ENCODE data around the gene FBXL16. TPM values are rescaled to one million over a fixed set of nuclear protein-coding genes. Genes with fewer than 3 reads are reported as not detected.
A peak's percentile ranks its signal among the peaks of the same experiment; 100 is the strongest.
"Not testable (repeated sequence)": the region's sequence is repeated elsewhere in the genome, so short reads cannot be mapped to it uniquely, and the experiment has no call there.

FBXL16 gene, protein sequence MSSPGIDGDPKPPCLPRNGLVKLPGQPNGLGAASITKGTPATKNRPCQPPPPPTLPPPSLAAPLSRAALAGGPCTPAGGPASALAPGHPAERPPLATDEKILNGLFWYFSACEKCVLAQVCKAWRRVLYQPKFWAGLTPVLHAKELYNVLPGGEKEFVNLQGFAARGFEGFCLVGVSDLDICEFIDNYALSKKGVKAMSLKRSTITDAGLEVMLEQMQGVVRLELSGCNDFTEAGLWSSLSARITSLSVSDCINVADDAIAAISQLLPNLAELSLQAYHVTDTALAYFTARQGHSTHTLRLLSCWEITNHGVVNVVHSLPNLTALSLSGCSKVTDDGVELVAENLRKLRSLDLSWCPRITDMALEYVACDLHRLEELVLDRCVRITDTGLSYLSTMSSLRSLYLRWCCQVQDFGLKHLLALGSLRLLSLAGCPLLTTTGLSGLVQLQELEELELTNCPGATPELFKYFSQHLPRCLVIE
- 0.34 TPM for polyA plus RNA-seq (ENCODE audit: insufficient read length)

DNA sequence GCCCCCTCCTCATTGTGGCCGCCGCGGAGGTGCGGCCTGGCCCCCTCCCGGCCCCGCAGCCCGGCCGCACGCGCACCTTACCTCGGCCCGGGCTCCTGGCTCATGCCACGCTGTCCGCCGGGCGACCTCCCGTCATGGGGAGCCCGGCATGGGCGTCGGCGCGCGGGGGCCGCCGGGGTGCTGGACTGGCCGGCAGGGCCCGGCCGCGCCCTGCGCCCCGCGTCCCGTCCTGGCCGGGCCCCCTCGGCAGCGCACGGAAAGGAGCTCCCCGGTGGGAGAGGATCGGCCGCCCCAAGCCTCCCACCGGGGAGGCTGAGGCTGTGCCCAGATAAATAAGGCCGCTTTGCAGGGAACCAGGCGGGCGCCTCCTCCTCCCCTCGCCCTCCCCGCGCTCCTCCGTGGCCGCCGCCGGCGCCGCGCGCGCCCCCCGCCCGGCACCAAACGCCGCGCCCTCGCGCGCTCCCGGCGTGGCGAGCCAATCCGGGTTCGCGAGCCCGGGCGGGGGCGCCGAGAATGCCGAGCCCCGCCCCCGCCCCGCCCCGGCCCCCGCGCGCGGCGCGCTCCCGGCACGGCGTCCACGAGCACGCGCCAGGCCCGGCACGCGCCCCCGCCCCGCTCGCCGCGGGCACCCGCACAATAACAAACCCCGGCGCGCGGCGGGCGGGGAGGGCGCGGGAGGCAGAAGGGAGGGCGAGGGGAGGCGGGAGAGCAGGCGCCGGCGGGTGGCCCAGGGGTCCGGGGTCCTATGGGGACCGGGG, at the start of gene FBXL16:
TSS of gene FBXL16 (minus strand) at position 371 of the 758 bp plus-strand sequence. CDS start 8,396 bp downstream, outside the sequence.
- no peak for DNase-seq (ENCODE audit: low read depth)

DNA sequence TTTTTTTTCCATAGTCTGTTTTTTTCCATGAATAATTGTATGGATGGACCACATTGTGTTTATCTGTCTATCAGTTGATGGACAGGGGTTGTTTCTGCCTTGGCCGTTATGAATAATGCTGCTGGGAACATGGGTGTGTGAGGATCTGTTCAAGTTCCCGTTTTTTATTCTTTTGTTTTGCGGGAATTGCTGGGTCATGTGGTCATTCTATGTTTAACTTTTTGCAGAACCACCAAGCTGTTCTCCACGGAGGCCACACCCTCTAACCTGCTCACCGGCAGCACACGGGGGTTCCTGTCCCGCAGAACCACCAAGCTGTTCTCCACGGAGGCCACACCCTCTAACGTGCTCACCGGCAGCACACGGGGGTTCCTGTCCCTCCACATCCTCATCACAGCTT, 49.1 kb upstream of the FBXL16 start:
- DNase-seq (ENCODE audit: low read depth) = peak; percentile 2

DNA sequence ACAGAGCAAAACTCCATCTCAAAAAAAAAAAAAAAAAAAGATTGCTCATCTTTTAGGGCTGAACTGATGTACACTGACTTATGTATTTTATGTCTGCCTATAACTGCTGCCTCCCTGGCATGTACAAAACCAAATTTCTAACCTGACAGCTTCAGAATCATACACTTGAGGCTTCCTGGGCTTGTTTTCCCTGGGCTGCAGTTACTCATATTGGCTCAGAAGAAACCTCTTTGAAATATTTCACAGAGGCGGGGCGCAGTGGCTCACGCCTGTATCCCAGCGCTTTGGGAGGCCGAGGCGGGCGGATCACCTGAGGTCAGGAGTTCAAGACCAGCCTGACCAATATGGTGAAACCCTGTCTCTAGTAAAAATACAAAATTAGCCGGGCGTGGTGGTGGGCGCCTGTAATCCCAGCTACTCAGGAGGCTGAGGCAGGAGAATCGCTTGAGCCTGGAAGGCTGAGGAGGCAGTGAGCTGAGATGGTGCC, 48.6 kb upstream of the FBXL16 start:
- DNase-seq (ENCODE audit: low read depth) = not testable (repeated sequence)

DNA sequence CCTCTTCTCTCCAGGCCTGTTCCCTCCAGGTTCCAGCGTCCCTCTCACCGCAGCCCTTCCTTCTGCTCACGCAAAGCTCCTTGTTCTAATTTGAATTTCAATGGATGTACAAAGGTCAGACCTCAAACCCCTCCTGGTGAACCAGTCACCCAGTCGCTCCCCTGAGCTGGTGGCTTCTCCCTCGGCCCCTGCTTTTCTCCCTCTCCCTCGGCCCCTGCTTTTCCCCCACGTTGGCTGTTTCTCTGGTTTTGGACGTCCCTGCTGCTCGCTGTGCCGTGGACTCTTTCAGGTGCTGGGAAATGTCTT, 46.4 kb upstream of the FBXL16 start:
- DNase-seq (ENCODE audit: low read depth) = no peak

DNA sequence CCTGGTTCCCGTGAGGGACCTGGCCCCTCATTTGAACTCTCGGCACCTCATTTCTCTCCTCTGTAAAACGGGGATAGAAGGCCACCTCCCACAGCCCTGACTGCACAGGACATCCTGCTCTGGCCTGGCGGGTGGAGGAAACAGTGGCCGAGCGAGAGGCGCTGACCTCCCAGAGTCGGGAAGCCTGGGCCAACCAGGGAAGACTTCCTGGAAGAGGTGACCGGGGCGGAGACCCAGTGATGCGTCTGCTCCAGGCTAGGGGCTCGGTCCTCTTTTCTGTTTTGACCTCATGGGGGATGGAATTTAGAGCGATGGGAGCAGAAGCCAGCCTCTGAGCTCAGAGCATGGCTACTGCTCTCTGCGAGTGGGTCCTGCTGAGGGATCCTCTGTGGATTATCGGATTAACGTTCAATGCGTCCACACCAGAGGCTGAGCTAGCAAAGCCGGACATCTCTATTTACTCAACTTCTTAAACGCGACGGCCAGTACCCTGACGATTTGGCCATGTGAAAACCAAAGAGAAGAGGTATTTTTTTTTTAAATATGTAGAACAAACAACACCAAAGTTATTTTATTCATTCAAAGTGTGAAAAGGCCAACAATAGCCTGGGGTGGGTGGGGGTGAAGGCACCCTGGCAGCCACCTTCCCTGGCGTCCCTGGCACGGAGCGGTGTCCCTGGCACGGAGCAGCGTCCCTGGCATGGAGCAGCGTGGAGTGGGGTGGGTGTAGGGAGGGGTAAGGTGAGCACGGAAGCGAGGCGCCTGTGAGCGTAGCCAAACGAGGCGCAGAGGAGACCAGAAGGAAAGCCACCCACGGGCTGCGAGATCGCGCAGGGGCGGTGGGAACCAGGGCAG, 45.8 kb upstream of the FBXL16 start:
- no peak for DNase-seq (ENCODE audit: low read depth)

DNA sequence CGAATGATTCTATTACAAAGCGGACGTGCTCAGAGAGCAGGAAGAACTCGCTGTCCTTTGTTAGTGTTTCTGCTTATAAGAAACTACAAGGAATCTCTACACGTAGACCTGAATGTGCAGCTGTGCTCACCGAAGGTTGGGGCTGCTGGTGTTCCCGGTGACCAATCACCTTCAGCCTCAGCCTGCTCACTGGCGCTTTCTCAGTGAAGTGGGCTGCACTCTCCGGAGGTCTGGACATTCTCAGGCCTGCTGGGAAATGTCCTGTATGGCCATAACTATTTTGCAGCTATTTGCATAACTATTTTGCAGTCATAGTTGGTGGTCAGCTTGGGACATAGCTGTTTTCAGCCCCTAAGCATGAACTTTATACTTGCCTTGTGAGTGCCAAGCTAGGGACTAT, 44.9 kb upstream of the FBXL16 start:
- DNase-seq (ENCODE audit: low read depth) = no peak

DNA sequence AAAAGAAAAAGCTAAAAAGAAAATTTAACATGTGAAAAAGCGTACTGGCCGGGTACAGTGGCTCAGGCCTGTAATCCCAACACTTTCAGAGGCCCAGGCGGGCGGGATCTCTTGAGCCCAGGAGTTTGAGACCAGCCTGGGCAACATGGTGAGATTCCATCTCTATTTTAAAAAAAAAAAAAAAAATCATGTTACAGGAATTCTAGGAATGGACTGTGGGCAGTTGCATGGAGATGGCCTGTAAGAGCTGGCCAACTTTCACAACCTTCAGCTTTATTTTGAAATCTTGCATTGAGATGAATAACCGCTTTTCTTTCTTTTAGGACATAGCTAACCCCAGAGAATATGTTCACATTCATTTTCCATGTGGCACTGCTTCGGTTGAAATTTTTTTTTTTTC, 43.4 kb upstream of the FBXL16 start:
- DNase-seq (ENCODE audit: low read depth) = no peak

DNA sequence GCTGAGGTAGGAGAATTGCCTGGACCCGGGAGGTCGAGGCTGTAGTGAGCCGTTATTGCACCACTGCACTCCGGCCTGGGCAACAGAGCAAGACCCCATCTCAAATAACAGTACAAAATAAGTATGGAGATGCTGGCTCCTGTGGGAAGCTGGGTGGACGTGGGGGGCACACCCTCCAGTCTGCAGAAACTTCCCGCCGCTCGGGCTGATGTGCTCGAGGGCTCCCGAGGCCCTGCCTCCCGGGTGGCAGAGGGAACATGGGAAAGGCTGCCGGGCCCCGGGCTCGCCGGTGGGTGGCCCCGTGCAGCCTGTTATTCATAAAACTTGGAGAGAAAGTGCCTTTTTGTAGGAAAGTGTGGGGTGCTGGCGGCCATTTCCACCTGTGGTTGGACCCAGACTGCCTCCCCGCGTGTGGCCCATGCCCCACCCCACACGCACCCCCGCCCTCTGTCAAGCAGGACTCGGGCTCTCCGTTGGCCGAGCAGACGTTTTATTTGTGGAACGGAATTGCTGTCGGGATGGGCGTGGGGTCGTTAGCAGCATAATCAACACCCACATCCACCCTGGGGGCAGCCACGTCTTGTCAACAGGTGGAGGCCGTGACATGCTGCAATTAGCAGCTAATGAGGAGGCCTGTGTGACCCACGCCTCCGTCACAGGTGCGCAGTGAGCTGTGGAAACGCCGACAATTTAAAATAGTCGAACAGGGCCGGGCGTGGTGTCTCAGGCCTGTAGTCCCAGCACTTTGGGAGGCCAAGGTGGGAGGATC, 42.6 kb upstream of the FBXL16 start:
- DNase-seq (ENCODE audit: low read depth) = no peak

DNA sequence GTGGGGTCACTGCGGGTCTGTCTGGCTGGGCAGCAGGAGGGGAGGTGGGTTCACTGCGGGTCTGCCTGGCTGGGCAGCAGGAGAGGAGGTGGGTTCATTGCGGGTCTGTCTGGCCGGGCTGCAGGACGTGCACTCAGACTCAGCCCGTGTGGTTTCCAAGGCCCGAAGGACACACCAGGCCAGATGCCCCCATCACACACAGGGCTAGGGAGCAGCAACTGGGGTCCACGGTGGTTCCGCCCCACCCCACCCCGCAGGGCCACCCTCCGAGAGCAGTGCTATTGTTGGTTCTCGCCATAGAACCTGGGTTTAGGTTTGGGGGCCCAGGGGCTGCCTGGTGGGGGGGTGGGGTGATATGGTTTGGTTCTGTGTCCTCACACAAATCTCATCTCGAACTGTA, 41.0 kb upstream of the FBXL16 start:
- no peak for DNase-seq (ENCODE audit: low read depth)

DNA sequence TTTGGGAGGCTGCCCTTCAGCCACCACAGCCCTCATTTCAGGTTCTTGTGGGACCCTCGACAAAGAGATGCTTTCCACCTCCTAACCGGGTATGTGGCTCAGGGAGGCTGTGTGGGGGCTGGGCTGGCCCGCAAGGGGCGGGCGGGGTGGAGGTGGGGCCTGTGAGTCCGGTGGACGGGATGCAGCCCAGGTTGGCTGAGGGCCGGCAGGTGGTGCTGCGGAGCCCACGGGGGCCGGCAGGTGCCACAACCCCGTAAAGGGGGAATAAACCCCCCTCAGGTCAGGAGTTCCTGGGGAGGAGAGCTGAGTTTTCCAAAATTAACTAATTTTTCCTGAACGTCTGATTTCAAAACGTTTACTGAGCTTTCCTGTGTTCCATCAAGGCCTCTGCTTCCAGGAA, 40.1 kb upstream of the FBXL16 start:
- DNase-seq (ENCODE audit: low read depth) = no peak

DNA sequence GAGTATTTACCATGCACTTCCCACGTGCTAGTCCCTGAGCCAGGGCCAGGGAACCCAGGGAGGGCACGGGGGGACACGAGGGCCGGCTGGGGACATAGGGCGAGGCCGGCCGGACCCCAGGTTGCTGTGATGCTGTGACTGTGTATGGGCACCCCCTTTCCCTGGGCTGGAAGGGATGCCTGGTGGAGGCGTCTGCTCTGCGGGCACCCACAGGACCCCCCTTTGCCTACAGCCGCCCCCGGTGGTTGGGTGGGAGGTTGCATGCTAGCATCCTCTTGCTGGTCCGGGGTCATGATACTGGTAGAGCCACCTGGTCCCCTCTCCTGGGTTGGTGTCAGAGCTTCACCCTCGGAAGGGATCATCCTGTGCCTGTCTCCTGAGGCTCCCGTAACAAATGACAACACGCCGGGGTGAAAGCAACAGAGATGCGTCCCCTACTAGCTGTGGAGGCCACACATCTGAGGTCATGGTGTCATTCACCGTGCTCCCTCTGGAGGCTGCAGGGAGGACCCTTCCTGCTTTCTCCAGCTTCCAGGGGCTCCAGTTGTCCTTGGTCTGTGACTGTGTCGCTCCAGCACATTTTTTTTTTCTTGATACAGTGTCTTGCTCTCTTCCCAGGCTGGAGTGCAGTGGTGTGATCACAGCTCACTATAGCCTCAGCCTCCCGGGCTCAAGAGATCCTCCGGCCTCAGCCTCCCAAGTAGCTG, 38.3 kb upstream of the FBXL16 start:
- no peak for DNase-seq (ENCODE audit: low read depth)

DNA sequence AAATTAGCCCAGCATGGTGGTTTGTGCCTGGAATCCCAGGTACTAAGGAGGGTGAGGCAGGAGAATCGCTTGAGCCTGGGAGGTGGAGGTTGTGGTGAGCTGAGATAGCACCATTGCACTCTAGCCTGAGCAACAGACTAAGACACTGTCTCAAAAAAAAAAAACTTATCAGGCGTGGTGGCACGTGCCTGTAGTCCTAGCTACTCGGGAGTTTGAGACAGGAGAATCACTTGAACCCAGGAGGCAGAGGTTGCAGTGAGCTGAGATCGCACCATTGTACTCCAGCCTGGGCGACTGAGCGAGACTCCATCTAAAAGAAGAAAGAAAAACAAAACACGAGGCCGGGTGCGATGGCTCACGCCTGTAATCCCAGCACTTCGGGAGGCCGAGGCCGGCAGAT, 37.3 kb upstream of the FBXL16 start:
- not testable (repeated sequence) for DNase-seq (ENCODE audit: low read depth)

DNA sequence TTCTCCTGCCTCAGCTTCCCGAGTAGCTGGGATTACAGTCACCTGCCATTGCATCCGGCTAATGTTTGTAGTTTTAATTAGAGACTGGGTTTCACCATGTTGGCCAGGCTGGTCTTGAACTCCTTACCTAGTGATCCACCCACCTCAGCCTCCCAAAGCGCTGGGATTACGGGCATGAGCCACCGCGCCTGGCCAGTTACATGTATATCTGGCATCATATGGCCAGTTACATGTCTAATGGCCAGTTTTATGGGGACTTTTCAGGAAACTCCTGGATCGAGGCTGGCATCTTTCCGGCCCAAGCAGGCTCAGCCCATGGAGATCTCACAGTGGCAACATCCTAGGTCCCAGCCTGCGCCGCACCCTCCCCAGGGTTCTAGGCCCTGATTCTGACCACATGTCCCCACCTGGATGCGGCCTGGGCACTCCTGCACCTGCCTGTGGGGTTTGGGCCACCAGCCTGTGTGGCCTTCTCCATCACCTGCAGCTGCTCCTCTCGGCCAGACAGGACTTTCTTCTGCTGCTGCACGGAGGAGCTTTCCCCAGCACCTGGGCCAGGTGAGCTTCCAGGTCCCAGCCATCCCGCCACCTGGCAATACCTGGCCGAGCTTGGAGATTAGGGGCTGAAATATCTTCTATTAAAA, 36.5 kb upstream of the FBXL16 start:
- DNase-seq (ENCODE audit: low read depth) = no peak

DNA sequence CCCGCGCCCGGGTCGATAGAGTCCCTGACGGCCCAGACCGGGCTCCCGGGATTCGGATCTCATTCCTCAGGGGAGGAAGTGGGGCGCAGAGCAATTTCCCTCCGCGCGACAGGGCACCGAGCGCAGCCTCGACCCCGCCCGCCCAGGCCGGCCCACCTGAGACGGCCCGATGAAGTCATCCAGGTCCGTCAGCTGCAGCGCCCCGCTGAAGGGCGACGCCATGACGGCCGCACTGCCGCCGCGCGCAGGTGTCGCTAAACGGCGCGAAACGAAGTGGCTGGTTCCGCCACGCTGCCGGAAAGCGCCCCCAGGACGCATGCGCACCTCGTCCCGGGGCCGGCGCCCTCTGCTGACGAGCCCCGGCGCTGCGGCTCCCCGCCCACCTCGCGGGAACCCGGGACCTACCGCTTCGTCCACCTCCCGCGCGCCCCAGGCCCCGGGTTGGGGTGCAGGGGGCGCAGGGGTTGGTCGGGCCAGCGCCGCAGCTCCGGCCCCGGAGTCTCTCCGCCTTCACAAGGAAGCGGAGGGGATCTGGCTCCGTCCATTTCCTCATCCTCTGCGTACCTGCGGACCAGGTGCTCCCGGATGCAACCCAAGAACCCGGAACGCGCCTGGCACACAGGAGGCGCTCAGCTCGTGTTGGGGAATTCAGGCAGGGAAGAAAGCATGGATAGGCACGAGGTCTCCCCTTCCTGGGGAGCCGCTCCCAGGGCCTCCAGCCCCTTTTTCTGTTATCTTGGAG, 35.3 kb upstream of the FBXL16 start, which contains the start of gene CIAO3:
TSS of gene CIAO3 (minus strand) at position 234 of the 742 bp plus-strand sequence. CDS start at position 222, 12 bp downstream.
- DNase-seq (ENCODE audit: low read depth) = peak; percentile 43

DNA sequence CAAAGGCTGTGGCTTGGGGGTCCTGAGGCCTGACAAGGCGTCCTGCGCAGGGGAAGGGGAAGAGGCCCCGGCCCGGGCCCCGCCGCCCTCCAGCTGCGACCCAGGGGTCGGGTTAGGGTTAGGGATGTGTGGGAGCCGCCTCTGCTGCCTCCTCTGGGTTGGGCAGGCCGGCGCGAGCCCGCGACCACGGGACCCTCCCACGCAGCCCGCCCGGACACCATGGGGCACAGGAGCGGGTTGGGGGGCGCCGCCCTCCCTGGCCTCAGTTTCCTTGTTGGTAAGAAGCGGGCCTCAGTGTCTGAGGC, 34.8 kb upstream of the FBXL16 start:
- no peak for DNase-seq (ENCODE audit: low read depth)

DNA sequence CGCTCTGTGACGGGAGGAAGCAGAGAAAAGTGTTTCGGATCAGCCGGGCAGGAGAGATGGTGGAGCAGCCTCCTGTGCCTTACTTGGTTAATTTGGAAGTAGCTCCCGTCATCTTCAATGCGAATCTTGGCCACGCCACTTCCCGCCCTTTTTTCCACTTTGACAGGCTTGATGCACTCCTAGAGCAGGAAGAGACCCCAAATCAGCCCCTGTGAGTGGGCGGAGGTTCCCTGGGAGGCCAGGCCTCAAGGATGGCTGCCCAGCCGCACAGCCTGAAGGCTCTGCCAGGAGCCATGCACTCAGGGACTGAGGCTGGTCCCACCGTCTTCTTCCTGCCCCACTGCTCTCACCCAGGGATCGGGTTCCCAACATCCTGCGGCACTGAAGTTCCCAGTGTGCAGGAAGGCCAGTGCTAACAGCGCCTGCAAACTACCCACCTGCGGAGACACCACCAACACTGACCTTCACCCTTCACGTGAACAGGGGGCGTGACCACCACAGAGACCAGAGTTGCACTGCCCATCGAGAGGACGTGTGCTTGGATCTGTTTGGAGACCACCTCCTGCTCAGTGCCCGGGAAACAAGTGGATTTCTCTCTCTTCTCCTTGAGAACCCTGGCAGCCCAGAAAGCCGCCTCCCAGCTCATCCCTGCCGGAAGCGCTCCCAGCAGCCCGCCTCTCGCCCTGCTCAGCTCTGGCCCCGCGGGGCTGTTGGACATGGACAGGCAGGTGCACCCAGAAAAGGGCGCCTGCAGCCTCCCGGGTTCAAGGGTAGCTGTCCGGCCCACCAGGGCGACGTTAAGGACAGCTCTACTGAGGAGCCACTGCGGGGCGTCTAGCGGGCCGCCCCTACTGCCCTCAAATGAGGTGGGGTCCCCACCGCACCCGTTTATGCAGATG, 34.2 kb upstream of the FBXL16 start:
- DNase-seq (ENCODE audit: low read depth) = no peak

DNA sequence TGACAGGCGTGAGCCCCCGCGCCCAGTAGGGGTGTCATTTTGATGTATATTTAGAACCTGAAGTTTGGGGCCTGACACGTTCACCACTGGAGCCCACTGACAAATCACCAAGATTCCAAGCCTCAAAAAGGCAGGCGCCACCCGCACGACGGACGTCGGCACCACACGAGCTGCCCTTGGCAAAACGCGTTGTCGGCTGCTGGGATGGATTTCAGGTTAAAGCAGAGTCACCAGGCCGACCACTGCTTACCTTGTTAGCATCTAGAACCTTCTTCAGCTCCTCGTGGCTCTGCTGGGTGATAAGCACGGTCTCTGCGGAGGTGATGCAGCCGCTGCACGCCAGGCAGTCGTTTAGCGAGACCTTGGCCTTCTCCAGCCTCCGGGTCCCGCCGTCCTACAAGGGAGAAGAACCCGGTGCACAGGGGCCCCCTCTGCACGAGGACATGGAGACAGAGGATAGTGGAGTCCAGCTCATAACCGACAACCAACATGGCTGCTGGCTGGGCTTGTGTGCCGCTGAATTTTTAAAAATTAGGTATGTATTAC, 31.4 kb upstream of the FBXL16 start:
- DNase-seq (ENCODE audit: low read depth) = no peak

DNA sequence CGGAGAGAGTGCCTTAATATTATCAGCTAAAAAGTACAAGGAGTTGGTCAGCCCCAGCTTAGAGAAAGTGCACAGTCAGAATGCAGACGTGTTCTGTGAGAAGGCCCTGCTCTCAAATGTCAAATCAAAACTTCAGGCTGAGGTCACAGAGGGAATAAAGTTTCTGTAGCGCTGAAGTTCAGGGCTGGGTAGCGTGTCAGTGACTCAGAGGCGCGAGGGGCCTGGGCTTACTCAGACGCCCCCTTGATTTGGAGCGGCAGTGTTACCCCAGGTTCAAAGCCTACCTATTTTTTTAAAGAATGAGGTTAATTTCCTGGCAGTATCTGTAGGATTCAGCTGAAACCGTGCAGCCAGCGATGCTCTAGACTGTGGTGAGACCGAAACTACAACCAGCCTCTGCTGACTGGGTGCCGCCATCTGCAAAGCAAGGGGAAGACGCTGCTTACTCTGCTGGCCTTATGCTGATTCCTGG, 30.4 kb upstream of the FBXL16 start:
- DNase-seq (ENCODE audit: low read depth) = no peak

Measured in forelimb muscle (tissue), 1 donor.